H1 (cell line): ENCODE data around the gene CADM1. TPM values are rescaled to one million over a fixed set of nuclear protein-coding genes. Genes with fewer than 3 reads are reported as not detected.

Experiments
- CREB1 ChIP-seq: IDR thresholded peaks from 2 replicates; pipeline ENCODE4 v1.6.1; 2012; ENCODE audit warnings: inconsistent platforms
- TCF12 ChIP-seq: IDR thresholded peaks from 2 replicates; pipeline ENCODE4 v1.6.1; 2011; ENCODE audit warnings: low read depth, mild to moderate bottlenecking, low read length
- polyA plus RNA-seq, 7 experiments: library from polyadenylated mRNA; depleted of rRNA in 3 of 7; stranded (reverse) in 5 of 7; unstranded in 2 of 7; fragments of >200 nt in 5 of 7; fragments of 200-250 nt in 2 of 7; gene quantifications; 1 replicate in 5 of 7; 2 replicates in 1 of 7; 4 replicates in 1 of 7; pipeline versions ENCODE4 v1.2.1 to v1.2.3, GENCODE V29; 2011 to 2013; ENCODE audit warnings: missing spikeins in 2 of 7, mixed read lengths in 2 of 7
- total RNA-seq: library from RNA; stranded (reverse); fragmentation: NEBNext Ultra II Directional; extraction: Animal tissue kit (Norgen Biotek cat#: 25700); gene quantifications from 2 replicates; pipeline ENCODE4 v1.2.1, GENCODE V29; 2021
- TF ChIP-seq, protein P1 (sequence below): fragments of 300-600 bp; sonication (generic); IDR thresholded peaks from 2 replicates; pipeline ENCODE4 v1.7.1; 2012; ENCODE audit warnings: low read length, moderate library complexity, mild to moderate bottlenecking, inconsistent platforms; ENCODE audit not compliant: insufficient replicate concordance

Gene CADM1
- total and polyA plus RNA-seq, 2 of the 8 experiments (the other 6 are each of a cell fraction or from before 2014, with no cell fraction given) = 8.3 to 25.3 TPM

DNA sequence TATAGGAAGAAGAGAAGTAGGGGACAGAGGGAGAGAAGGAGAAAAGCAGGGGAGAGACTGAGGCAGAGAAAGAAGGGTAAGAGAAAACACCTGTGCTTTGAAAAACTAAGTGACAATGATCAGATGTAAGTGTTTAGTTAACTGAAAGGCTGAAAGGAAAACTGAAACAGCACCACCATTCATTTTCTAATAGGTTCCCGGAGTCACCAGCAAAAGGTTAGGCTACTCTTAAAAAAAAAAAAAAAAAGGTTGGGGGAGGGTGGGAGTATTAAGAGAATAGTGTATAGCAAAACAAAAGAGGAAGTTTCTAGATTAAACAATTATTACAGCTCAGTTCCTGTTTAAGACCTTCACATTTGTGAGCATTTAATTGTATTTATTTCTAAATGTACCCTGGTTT, 113.8 kb downstream of the CADM1 start (continued):
- TF ChIP-seq, protein P1, sequence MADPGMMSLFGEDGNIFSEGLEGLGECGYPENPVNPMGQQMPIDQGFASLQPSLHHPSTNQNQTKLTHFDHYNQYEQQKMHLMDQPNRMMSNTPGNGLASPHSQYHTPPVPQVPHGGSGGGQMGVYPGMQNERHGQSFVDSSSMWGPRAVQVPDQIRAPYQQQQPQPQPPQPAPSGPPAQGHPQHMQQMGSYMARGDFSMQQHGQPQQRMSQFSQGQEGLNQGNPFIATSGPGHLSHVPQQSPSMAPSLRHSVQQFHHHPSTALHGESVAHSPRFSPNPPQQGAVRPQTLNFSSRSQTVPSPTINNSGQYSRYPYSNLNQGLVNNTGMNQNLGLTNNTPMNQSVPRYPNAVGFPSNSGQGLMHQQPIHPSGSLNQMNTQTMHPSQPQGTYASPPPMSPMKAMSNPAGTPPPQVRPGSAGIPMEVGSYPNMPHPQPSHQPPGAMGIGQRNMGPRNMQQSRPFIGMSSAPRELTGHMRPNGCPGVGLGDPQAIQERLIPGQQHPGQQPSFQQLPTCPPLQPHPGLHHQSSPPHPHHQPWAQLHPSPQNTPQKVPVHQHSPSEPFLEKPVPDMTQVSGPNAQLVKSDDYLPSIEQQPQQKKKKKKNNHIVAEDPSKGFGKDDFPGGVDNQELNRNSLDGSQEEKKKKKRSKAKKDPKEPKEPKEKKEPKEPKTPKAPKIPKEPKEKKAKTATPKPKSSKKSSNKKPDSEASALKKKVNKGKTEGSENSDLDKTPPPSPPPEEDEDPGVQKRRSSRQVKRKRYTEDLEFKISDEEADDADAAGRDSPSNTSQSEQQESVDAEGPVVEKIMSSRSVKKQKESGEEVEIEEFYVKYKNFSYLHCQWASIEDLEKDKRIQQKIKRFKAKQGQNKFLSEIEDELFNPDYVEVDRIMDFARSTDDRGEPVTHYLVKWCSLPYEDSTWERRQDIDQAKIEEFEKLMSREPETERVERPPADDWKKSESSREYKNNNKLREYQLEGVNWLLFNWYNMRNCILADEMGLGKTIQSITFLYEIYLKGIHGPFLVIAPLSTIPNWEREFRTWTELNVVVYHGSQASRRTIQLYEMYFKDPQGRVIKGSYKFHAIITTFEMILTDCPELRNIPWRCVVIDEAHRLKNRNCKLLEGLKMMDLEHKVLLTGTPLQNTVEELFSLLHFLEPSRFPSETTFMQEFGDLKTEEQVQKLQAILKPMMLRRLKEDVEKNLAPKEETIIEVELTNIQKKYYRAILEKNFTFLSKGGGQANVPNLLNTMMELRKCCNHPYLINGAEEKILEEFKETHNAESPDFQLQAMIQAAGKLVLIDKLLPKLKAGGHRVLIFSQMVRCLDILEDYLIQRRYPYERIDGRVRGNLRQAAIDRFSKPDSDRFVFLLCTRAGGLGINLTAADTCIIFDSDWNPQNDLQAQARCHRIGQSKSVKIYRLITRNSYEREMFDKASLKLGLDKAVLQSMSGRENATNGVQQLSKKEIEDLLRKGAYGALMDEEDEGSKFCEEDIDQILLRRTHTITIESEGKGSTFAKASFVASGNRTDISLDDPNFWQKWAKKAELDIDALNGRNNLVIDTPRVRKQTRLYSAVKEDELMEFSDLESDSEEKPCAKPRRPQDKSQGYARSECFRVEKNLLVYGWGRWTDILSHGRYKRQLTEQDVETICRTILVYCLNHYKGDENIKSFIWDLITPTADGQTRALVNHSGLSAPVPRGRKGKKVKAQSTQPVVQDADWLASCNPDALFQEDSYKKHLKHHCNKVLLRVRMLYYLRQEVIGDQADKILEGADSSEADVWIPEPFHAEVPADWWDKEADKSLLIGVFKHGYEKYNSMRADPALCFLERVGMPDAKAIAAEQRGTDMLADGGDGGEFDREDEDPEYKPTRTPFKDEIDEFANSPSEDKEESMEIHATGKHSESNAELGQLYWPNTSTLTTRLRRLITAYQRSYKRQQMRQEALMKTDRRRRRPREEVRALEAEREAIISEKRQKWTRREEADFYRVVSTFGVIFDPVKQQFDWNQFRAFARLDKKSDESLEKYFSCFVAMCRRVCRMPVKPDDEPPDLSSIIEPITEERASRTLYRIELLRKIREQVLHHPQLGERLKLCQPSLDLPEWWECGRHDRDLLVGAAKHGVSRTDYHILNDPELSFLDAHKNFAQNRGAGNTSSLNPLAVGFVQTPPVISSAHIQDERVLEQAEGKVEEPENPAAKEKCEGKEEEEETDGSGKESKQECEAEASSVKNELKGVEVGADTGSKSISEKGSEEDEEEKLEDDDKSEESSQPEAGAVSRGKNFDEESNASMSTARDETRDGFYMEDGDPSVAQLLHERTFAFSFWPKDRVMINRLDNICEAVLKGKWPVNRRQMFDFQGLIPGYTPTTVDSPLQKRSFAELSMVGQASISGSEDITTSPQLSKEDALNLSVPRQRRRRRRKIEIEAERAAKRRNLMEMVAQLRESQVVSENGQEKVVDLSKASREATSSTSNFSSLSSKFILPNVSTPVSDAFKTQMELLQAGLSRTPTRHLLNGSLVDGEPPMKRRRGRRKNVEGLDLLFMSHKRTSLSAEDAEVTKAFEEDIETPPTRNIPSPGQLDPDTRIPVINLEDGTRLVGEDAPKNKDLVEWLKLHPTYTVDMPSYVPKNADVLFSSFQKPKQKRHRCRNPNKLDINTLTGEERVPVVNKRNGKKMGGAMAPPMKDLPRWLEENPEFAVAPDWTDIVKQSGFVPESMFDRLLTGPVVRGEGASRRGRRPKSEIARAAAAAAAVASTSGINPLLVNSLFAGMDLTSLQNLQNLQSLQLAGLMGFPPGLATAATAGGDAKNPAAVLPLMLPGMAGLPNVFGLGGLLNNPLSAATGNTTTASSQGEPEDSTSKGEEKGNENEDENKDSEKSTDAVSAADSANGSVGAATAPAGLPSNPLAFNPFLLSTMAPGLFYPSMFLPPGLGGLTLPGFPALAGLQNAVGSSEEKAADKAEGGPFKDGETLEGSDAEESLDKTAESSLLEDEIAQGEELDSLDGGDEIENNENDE = peak; percentile 45
- peak; percentile 70; the same call in 1 of the 2 replicates for TF ChIP-seq TCF12
- TF ChIP-seq CREB1 = no peak
